Measurements from ENCODE around the gene RBL2. TPM values are rescaled to one million over a fixed set of nuclear protein-coding genes. Genes with fewer than 3 reads are reported as not detected.

Gene RBL2
- total and polyA plus RNA-seq, 9 of the 15 experiments (the other 6 are each of a cell fraction or from before 2014, with no cell fraction given), result 7.8 to 76.3 (median 28.5) TPM

DNA sequence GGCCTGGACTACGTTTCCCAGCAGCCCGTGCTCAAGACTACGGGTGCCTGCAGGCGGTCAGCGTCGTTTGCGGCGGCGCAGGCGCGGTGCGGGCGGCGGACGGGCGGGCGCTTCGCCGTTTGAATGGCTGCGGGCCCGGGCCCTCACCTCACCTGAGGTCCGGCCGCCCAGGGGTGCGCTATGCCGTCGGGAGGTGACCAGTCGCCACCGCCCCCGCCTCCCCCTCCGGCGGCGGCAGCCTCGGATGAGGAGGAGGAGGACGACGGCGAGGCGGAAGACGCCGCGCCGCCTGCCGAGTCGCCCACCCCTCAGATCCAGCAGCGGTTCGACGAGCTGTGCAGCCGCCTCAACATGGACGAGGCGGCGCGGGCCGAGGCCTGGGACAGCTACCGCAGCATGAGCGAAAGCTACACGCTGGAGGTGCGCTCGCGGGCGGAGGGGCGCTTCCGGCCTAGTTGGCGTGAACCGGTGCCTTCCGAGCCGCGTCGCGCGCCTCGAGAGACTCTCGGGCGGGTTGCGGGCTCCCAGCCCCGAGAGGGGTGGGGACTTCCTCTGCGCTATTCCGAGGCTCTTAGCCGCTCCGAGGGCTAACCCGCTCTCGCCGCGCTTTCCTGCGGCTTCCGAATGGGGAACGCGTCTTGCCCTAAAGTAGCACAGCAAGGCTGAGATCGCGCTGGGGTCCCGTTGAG is at the start of gene RBL2 (continued):
- TF ChIP-seq, protein P1, sequence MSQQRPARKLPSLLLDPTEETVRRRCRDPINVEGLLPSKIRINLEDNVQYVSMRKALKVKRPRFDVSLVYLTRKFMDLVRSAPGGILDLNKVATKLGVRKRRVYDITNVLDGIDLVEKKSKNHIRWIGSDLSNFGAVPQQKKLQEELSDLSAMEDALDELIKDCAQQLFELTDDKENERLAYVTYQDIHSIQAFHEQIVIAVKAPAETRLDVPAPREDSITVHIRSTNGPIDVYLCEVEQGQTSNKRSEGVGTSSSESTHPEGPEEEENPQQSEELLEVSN (IDR thresholded peaks at IDR 0.05; ENCODE audit: borderline replicate concordance in 1 of 2, extremely low read depth in 1 of 2, insufficient read depth in 1 of 2, insufficient read length in 1 of 2, low read depth in 1 of 2, low read length in 1 of 2, poor library complexity in 1 of 2, severe bottlenecking in 1 of 2), result peak in 1 of 2 experiments; percentile 52
- TF ChIP-seq NCOA4 (IDR thresholded peaks at IDR 0.05; ENCODE audit: partially characterized antibody), result no peak
- peak; percentile 40; the same call in 1 of the 2 replicates for TF ChIP-seq GABPA (tag; conservative IDR thresholded peaks at IDR 0.05; ENCODE audit: low read depth)
- peak; percentile 88 for TF ChIP-seq FOXP1 (CRISPR knock-in tag; IDR thresholded peaks at IDR 0.05)
- no peak for TF ChIP-seq PRPF4 (IDR thresholded peaks at IDR 0.05; ENCODE audit: insufficient read depth, low read depth, low read length, poor library complexity, severe bottlenecking)
- no peak for TF ChIP-seq ZNF253 (CRISPR knock-in tag; conservative IDR thresholded peaks at IDR 0.05)
- TF ChIP-seq RAD51 (IDR thresholded peaks at IDR 0.05; ENCODE audit: borderline replicate concordance, low read depth), result no peak
- TF ChIP-seq, protein P2, sequence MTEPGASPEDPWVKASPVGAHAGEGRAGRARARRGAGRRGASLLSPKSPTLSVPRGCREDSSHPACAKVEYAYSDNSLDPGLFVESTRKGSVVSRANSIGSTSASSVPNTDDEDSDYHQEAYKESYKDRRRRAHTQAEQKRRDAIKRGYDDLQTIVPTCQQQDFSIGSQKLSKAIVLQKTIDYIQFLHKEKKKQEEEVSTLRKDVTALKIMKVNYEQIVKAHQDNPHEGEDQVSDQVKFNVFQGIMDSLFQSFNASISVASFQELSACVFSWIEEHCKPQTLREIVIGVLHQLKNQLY (CRISPR knock-in tag; conservative IDR thresholded peaks at IDR 0.05), result no peak
- no peak for TF ChIP-seq ZNF347 (CRISPR knock-in tag; IDR thresholded peaks at IDR 0.05; ENCODE audit: low read depth)
- TF ChIP-seq, protein P3, sequence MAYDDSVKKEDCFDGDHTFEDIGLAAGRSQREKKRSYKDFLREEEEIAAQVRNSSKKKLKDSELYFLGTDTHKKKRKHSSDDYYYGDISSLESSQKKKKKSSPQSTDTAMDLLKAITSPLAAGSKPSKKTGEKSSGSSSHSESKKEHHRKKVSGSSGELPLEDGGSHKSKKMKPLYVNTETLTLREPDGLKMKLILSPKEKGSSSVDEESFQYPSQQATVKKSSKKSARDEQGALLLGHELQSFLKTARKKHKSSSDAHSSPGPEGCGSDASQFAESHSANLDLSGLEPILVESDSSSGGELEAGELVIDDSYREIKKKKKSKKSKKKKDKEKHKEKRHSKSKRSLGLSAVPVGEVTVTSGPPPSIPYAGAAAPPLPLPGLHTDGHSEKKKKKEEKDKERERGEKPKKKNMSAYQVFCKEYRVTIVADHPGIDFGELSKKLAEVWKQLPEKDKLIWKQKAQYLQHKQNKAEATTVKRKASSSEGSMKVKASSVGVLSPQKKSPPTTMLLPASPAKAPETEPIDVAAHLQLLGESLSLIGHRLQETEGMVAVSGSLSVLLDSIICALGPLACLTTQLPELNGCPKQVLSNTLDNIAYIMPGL (CRISPR knock-in tag; IDR thresholded peaks at IDR 0.05), result no peak
- peak; percentile 51 for TF ChIP-seq HNRNPLL (IDR thresholded peaks at IDR 0.05; ENCODE audit: low read depth, low read length, poor library complexity, severe bottlenecking)
- TF ChIP-seq ZNF197 (CRISPR knock-in tag; IDR thresholded peaks at IDR 0.05; ENCODE audit: low read depth), result 0 out of 2 replicates have a peak, but pooled peaks have one; percentile 65
- TF ChIP-seq SRSF7 (optimal IDR thresholded peaks at IDR 0.05; ENCODE audit: low read depth, low read length), result no peak
- TF ChIP-seq RB1 (IDR thresholded peaks at IDR 0.05; ENCODE audit: low read depth), result peak; percentile 16; the same call in 1 of the 2 replicates
- TF ChIP-seq LARP7 (IDR thresholded peaks at IDR 0.05), result no peak
- no peak for TF ChIP-seq C11orf30 (IDR thresholded peaks at IDR 0.05; ENCODE audit: low read depth)
- no peak for TF ChIP-seq HNRNPUL1 (IDR thresholded peaks at IDR 0.05; ENCODE audit: low read length)
- TF ChIP-seq, protein P4, sequence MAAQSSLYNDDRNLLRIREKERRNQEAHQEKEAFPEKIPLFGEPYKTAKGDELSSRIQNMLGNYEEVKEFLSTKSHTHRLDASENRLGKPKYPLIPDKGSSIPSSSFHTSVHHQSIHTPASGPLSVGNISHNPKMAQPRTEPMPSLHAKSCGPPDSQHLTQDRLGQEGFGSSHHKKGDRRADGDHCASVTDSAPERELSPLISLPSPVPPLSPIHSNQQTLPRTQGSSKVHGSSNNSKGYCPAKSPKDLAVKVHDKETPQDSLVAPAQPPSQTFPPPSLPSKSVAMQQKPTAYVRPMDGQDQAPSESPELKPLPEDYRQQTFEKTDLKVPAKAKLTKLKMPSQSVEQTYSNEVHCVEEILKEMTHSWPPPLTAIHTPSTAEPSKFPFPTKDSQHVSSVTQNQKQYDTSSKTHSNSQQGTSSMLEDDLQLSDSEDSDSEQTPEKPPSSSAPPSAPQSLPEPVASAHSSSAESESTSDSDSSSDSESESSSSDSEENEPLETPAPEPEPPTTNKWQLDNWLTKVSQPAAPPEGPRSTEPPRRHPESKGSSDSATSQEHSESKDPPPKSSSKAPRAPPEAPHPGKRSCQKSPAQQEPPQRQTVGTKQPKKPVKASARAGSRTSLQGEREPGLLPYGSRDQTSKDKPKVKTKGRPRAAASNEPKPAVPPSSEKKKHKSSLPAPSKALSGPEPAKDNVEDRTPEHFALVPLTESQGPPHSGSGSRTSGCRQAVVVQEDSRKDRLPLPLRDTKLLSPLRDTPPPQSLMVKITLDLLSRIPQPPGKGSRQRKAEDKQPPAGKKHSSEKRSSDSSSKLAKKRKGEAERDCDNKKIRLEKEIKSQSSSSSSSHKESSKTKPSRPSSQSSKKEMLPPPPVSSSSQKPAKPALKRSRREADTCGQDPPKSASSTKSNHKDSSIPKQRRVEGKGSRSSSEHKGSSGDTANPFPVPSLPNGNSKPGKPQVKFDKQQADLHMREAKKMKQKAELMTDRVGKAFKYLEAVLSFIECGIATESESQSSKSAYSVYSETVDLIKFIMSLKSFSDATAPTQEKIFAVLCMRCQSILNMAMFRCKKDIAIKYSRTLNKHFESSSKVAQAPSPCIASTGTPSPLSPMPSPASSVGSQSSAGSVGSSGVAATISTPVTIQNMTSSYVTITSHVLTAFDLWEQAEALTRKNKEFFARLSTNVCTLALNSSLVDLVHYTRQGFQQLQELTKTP (IDR thresholded peaks at IDR 0.05; ENCODE audit: low read depth in 1 of 2, partially characterized antibody in 2 of 2), result no peak
- TF ChIP-seq SETDB1 (IDR thresholded peaks at IDR 0.05; ENCODE audit: low read length), result no peak
- no peak for TF ChIP-seq PHB (CRISPR knock-in tag; IDR thresholded peaks at IDR 0.05)
